GM12875 (cell line): ENCODE data around the gene BTBD17.

Experiments used
- H3K4me3 ChIP-seq: one replicate; pipeline ENCODE4 v1.5.1; 2011; ENCODE audit warnings: low read depth, low read length, control low read depth
- CTCF ChIP-seq: IDR thresholded peaks from 2 replicates; pipeline ENCODE4 v1.5.1; 2011; ENCODE audit warnings: low read depth, mild to moderate bottlenecking, control low read depth, inconsistent platforms, low read length, moderate library complexity, borderline replicate concordance; ENCODE audit not compliant: insufficient read depth

The BTBD17 gene

GRCh38 chr17:74335529-74336062 is 26.1 kb downstream of the BTBD17 start:
- no peak overlapping the region for H3K4me3 ChIP-seq
- no peak for TF ChIP-seq CTCF

- no peak overlapping the region for H3K4me3 ChIP-seq
- no peak for TF ChIP-seq CTCF
These were observed 27.2 kb downstream of the BTBD17 start for GRCh38 chr17:74334393-74335039.

GRCh38 chr17:74332763-74333283 is 28.8 kb downstream of the BTBD17 start:
- TF ChIP-seq CTCF = no peak

GRCh38 chr17:74332017-74332650 is 29.5 kb downstream of the BTBD17 start:
- no peak overlapping the region for H3K4me3 ChIP-seq
- TF ChIP-seq CTCF = no peak

More at GRCh38 chr17:74332763-74333283, 28.8 kb downstream of the BTBD17 start:
- no peak overlapping the region for H3K4me3 ChIP-seq

- TF ChIP-seq CTCF = no peak
These were observed 31.2 kb downstream of the BTBD17 start for GRCh38 chr17:74330446-74330845.

GRCh38 chr17:74329378-74329777 is 32.3 kb downstream of the BTBD17 start:
- no peak overlapping the region for H3K4me3 ChIP-seq
- TF ChIP-seq CTCF = no peak

More at GRCh38 chr17:74330446-74330845, 31.2 kb downstream of the BTBD17 start:
- no peak overlapping the region for H3K4me3 ChIP-seq
